ENCODE results near the gene MAP2K5.

GRCh38 chr15:67579967-67580366 lies 37.5 kb downstream of the MAP2K5 start:
- TF ChIP-seq CTCF (conservative IDR thresholded peaks at IDR 0.05), result no peak
- TF ChIP-seq ZFX (IDR thresholded peaks at IDR 0.05), result no peak
